Neural cell (in vitro differentiated cells): Measurements from ENCODE around the gene GLT6D1.

ENCODE experiments used
- CTCF ChIP-seq: fragments of 450-650 bp; IDR thresholded peaks from 2 replicates; pipeline ENCODE4 v1.5.1; 2014; ENCODE audit warnings: antibody characterized with exemption, mild to moderate bottlenecking, moderate library complexity; ENCODE audit not compliant: poor library complexity, severe bottlenecking
- RAD21 ChIP-seq: fragments of 450-650 bp; conservative IDR thresholded peaks from 2 replicates; pipeline ENCODE4 v1.6.1; 2014; ENCODE audit warnings: antibody characterized with exemption, mild to moderate bottlenecking, moderate library complexity

DNA sequence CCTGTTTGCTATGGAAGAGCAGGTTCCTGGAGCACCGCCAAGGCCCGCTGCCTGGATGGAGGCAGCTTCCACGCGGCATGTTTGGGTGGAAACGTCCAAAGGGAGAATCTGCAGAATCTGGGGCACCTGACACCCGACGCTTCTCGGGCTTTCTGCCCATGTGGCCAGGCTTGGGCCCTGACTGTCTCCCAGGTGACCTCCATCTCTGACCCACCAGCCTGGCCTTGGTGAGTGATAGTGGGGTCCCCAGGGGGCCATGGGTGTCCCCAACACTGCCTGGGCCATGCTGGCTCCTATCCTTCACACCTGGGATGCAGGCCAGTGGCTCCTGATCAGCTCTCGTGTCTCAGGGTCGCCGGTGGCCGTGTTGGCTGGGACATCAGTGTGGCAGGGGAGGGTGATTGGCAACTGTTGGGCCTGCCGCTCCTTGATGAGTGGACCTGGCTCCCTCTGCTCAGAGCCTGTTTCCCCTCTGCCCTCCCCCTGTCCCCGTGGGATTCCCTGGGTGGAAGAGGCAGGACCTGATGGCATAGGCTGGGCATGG is 34.0 kb downstream of the GLT6D1 start:
- TF ChIP-seq RAD21 (no peak), CTCF (no peak)
